Measurements from ENCODE around the gene KIAA1586.

DNA sequence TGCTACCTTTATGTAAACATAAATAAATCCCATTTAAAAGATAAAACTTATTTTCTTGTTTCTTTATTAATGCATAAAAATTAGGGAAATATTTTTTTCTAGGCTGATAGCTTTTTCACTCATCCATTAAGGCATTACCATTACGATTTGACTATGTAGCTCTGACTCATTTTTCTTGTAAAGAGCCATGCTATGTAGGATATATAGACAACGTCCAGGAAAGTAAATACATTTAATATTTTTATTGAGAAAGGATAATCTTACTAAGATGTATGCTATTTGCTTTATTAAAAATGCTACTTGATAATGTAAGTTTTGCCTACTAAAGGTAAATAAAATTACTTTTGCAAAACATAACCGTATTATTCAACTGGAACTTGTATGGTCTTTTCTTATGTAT, 19.2 kb upstream of the KIAA1586 start:
- TF ChIP-seq SP1 (IDR thresholded peaks at IDR 0.05) (no peak), SUZ12 (IDR thresholded peaks at IDR 0.05) (no peak), HDGF (IDR thresholded peaks at IDR 0.05; ENCODE audit: borderline replicate concordance) (no peak), FOXA1 (IDR thresholded peaks at IDR 0.05) (no peak), NFRKB (IDR thresholded peaks at IDR 0.05) (no peak)
- TF ChIP-seq, protein P1, sequence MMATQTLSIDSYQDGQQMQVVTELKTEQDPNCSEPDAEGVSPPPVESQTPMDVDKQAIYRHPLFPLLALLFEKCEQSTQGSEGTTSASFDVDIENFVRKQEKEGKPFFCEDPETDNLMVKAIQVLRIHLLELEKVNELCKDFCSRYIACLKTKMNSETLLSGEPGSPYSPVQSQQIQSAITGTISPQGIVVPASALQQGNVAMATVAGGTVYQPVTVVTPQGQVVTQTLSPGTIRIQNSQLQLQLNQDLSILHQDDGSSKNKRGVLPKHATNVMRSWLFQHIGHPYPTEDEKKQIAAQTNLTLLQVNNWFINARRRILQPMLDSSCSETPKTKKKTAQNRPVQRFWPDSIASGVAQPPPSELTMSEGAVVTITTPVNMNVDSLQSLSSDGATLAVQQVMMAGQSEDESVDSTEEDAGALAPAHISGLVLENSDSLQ (IDR thresholded peaks at IDR 0.05): no peak
